ENCODE data around the gene GATA1. TPM values are rescaled to one million over a fixed set of nuclear protein-coding genes. Genes with fewer than 3 reads are reported as not detected.

GATA1 gene
- polyA plus RNA-seq, 12 donors, result 0.37 to 1.4 (median 0.51) TPM; not detected in 2

- DNase-seq, result no peak
Measured at GRCh38 chrX:48784726-48785125, 1.7 kb upstream of the GATA1 start.

- no peak for DNase-seq
Measured at GRCh38 chrX:48785186-48785539, 1.2 kb upstream of the GATA1 start.

GRCh38 chrX:48785540-48786214, 713 bp upstream of the GATA1 start:
- no peak for DNase-seq

- DNase-seq, result no peak
Measured at GRCh38 chrX:48786825-48787504, 575 bp downstream of the GATA1 start.

- no peak for DNase-seq
Measured at GRCh38 chrX:48787505-48788443, 1.4 kb downstream of the GATA1 start.

GRCh38 chrX:48789366-48790220, 3.2 kb downstream of the GATA1 start:
- no peak for DNase-seq

- DNase-seq, result no peak
Measured at GRCh38 chrX:48790477-48790876, 4.1 kb downstream of the GATA1 start.

GRCh38 chrX:48791063-48791820, 4.9 kb downstream of the GATA1 start:
- no peak for DNase-seq

- DNase-seq, result no peak
Measured at GRCh38 chrX:48792219-48792618, 5.8 kb downstream of the GATA1 start.

GRCh38 chrX:48793935-48794334, 7.5 kb downstream of the GATA1 start:
- no peak for DNase-seq

- DNase-seq, result no peak
Measured at GRCh38 chrX:48794340-48794910, 8.0 kb downstream of the GATA1 start.

GRCh38 chrX:48794911-48795515, 8.6 kb downstream of the GATA1 start:
- no peak for DNase-seq

GRCh38 chrX:48798318-48798717, 11.9 kb downstream of the GATA1 start:
- DNase-seq, result no peak

GRCh38 chrX:48800574-48801279, 14.3 kb downstream of the GATA1 start:
- peak; percentile 2 for DNase-seq

- peak; percentile 97 for DNase-seq
Measured at GRCh38 chrX:48801280-48802088, 15.1 kb downstream of the GATA1 start, which contains the start of gene HDAC6. HDAC6 (plus strand) TSS chrX:48802067; CDS start chrX:48802693, 626 bp downstream.

GRCh38 chrX:48802089-48802904, 15.9 kb downstream of the GATA1 start:
- peak; percentile 77 for DNase-seq

- no peak for DNase-seq
Measured at GRCh38 chrX:48802905-48803200, 16.5 kb downstream of the GATA1 start.

- no peak for DNase-seq
Measured at GRCh38 chrX:48806081-48806480, 19.7 kb downstream of the GATA1 start.
